GM18870 (cell line): Measurements from ENCODE around the gene SEMA6A.
A peak's percentile ranks its signal among the peaks of the same experiment; 100 is the strongest.
"Not testable (repeated sequence)": the region's sequence is repeated elsewhere in the genome, so short reads cannot be mapped to it uniquely, and the experiment has no call there.

Experiments
- ATAC-seq: cut with Tn5 transposase; IDR thresholded peaks from one replicate; pipeline ENCODE4 v1.9.1; 2021; ENCODE audit warnings: moderate library complexity; ENCODE audit not compliant: unreplicated experiment

The SEMA6A gene

DNA sequence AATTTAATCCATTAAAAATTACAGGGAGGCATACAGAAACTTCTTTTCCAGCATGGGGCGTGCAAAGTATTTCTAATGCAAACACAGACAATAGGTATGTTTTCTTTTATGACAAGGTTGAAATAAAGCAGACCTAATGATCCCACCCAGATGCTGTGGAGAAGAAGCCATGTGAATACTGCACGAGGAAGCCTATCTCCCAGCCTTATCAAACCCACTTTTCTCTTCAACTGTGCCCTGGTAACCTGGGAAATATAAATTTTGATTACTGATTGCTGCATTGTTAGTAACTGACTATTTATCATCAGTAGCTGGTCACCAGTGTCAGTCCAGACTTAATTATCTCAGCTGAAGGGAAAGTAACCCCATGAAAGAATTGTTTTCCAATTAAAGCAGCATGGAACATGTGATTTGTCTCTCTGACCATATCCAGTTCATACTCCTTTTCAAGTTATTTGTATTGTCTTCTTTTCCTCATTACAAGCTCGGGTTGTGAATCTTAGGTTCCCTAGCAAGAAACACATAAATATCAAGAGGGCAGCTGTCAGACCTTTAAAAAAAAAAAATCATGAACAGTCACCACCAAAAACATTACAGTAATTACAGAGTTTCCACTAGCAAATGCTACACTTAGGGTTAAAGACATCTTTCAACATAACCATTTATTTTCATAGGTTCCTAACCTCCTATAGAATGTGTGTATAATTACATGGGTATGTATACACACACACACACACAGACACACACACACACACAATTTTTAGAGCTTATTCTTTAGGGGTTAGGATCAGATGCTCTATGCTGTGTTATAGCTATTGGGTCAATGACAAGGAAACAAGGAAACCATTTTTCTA lies 50.3 kb downstream of the SEMA6A start:
- no peak for ATAC-seq

DNA sequence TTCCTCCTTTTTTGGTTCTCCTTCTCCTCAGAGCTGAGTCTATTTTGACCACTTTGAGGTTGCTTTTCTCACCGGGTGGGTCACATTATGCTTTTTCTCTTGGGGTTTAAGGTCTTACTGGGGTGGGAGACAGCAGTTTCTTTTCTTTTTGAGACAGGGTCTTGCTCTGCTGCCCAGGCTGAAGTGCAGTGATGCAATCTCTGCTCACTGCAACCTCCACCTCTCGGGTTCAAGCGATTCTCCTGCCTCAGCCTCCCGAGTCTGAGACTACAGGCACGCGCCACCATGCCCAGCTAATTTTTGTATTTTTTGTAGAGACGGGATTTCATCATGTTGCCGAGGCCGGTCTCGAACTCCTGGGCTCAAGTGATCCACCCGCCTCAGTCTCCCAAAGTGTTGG lies 51.4 kb downstream of the SEMA6A start:
- ATAC-seq = not testable (repeated sequence)

- no peak for ATAC-seq
Observed at GRCh38 chr5:116522356-116523136, 52.1 kb downstream of the SEMA6A start.

DNA sequence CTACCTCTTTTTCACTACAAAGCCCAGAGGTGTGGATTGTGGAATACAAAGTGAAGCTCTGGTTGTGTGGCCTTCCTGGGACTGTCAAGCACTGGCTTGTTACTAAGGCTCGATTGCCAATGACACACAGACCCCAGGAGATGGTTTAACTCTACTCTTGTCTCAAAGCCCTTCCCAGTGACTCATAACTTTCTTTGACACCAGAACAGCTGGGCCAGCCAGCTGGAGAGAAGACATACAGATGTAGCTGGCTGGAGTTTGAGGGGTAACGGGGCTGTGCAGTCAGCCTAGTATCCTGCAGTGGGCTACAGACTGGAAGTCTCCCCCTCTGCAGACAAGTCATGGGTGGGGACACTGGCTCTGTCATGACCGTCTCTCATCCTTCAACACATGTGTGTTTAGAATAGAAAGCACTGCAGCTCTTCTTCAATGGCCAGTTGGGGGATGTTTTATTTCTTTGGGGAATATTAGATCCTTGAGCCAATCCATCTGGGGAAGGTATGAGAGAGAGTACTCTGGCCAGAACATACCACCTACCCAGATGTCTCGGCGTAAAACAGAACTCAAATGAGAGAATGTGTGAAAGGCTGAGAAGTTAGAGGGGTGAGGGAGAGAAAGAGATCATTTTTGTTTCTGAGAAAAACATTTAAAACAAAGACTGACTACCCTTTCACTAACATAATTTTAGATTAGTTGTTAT lies 53.3 kb downstream of the SEMA6A start:
- peak; percentile 61 for ATAC-seq

DNA sequence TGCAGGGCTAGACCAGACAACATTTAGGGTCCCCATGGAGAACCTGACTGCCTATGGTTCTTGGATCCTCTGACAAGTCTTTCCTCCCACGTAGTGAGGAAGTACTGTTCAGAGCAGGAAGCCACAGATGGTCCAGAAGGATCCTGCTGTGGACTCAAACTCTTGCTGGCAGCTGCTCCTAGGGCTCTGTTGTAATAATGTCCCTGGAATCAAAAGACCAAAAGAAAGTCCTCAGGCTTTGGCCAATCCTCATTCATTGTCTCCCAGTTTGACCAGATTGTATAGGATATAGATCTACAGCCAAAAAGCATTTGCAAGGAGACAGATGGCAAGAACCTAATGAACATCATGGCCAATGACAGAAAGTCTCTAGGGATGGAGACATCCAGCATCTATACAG lies 53.9 kb downstream of the SEMA6A start:
- no peak for ATAC-seq

GRCh38 chr5:116518423-116518822 lies 56.2 kb downstream of the SEMA6A start:
- no peak for ATAC-seq

DNA sequence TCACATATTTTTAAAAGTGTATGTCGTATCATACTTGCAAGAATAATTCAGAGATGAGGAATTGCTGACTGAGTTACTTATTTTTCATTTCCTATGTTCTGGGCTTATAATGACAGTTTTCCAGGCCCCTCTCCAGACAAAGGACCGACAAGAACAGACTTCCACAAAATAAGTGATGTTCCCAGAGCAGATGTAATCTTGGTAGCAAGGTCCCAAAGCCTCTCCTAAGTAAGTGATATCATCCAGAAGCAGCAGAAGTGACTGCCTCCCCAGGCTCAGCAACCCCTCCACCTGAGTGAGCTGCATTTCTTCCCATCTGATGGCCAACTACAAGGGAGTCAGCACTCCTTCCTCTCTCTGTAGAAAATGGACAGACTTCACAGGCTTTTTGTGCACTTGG lies 57.1 kb downstream of the SEMA6A start:
- ATAC-seq = no peak

- ATAC-seq = no peak
Observed at GRCh38 chr5:116516021-116516420, 58.6 kb downstream of the SEMA6A start.

DNA sequence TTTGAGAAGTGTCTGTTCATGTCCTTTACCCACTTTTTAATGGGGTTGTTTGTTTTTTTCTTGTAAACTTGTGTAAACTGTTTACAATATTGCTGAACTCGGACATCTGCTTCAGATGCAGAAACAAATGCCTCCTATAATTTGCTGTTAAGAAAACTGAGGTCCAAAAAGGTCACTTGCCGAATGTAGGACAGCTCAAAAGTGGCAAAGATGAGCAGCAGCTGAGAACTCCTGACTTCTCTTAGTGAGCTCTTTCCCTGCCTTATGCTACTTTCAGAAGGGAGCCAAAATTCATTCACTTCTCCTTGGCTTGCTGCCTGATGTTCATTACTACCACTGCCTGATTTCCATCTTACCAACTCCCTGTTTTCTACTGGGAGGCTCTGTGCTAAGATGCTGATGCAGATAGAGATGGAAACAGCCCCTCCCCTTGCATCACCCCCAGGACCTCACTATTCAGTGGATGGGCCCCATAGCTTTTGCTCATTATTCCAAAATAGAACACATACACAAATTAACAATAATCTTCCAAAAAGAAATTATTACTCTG lies 60.1 kb downstream of the SEMA6A start:
- no peak for ATAC-seq

DNA sequence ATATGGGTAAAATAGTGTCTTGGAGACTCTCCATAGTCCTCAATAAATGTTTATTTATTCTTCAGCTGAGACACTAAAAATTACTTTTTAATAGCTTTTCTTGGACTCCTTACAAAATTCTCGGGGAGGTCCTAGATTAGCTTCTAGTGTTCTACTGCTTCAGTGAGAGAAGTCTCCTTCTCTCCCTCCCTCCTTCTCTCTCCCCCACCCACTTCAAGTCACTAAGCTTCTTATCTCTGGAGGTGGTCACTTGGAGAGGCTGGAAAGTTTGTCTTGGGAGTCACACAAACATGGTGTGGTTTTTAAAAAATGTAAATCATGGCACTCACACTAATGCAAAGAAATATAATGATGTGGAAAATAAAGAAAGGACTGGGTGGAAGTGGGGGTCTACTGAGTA lies 64.1 kb downstream of the SEMA6A start:
- no peak for ATAC-seq

DNA sequence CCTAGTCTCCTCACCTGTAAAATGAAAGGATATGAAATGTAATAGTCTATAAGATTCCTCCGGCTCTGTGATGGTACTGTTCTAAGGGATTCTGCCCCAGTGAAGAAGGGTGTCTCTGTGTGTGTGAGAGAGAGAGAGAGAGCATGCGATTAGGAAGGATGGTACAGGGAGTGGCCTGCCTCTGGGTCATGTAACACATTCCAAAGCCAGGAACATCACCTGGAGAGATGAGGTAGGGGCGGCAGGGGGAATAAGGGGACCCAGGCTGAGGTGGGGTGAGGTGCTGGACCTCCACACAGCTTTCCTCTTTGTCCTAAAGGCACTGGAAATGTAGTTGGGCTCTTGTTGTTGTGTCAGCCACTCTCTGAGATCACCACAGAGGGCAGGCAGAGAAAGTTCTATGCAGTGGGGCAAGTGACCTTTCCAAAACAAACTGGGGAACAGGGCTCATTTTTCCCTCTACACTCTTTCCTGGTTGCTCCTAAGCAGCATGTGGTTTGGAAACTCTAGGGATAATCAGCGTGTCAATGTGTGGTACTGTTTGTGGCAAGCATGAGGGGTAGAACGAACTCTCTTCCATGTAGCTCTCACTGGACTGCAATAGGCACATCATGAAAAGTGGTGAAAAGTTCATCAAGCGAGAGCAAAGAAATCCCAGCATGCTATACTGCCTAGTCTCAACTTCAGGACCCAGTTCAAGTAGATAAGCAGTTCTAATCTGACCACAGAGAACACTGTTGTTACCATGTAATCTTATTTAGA lies 65.0 kb downstream of the SEMA6A start:
- no peak for ATAC-seq

DNA sequence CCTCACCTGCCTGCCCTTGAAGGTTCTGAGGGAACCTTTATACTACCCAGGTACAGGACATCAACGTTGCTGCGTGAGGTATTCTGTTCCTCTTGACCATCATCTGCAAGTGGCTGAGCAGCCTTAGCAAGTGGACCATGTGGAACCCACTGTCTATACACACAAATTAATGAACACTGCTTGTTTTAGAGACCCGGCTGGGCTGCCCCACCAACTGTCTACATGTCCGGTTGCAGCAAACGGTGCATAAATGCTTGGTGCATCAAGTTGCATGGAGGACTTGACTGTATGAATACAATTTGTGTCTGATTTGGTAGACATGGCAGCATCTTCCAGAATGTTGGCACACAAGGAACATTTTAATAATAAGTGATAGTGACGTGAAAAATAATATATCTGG lies 65.8 kb downstream of the SEMA6A start:
- no peak for ATAC-seq

- ATAC-seq = no peak
Observed at GRCh38 chr5:116507941-116508655, 66.5 kb downstream of the SEMA6A start.

DNA sequence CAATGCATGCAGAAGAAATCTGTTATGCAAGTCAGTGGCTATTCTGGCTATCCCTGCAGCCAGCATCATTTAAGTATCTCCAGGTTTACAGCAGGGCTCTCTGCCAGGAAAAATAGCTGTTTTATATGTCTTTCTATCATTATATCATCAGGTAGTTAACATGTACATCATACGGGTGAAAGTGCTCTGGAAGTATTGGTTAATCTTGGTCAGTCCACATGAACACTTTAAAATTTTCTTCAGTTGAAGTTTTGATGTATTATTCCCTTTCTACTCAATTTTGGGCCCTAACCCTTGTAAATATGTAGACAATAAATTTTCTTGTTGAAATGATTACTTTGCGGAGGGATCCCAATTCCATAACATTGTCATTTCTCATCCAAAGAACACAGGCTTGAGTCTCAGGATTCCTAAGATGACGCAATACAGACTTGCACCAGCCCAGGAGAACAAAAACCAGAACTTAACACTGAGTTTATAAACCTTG lies 67.5 kb downstream of the SEMA6A start:
- no peak for ATAC-seq

DNA sequence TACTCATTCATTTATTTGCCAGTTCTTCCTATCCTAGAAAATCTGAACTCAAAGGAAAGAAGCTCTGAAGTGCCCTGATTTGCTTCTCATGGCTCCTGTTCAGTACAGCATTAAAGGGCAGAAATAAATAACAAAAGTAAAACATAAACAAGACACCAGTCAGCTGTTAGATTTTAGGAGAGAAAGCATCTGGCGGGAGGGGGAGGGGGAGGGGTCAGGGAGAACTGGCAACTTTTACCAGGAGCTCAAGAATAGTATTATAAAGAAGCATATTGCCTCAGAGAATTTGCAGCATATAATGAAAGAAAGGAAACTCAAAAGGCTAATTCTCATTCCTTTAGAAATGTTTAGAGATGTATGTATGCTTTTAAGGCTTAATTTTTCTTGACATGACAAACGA lies 68.1 kb downstream of the SEMA6A start:
- no peak for ATAC-seq

DNA sequence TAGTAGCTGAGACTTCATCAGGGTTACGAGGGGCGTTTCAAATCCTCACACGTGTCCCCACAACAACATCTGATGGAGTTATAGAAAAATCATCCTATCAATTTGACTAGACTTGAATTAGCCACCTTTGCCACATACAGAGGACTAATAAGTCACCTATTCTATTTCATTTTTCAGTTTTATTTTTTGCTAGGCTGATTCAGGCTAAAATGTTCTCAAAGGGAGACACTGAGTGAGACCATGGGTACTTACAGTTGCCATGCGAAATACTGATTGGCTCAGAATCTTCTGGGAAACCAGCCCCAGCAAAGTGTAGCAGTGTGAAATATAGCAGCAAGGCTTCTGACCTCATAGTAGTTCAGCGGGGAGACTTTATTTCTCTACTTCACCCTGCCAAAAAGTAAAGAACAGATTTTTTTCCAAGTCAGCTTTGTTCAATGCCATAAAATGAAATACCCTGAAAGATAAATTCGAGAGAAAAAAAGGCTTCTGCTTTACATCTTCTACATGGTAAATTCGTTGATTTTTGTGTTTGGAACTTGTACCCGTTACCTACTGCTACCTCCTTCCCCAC lies 69.9 kb downstream of the SEMA6A start:
- no peak for ATAC-seq

DNA sequence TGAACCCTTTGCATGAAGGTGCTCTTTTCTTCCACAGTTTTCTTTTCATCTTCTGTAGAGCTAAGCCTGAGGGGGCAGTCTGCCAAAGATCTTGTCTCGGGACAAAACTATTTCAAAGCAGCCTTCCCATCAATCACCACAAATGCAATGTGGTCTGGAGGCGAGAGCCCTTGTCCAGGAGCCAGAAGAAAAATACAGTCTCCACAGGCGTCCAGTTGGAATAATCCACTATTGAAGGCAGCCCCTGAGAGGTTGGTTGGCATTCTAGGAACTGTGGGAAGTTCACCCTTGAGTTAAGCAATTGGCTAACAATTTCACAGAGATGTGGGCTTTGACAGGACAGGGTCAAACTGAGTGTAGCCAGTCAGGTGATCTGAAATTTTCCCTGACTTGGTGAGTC lies 72.0 kb downstream of the SEMA6A start:
- ATAC-seq = no peak

DNA sequence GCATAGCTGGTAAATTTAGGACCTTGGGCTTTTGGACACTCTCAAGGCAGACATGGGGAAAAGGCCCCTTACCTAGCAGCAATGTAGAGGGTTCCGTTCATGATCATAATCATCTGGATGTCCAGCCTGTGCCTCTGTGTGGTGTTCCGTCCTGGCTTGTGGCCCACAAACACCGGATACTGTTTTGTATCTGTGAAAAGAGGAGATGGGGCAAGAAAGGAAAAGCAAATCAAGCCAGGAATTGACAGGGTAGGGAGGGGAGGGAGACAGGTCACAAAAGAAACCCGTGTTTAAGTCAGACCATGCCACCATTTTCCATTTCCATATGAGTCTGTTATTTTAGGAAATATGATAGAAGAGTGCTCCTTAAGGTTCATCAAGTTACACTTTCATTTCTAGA lies 72.5 kb downstream of the SEMA6A start:
- no peak for ATAC-seq

DNA sequence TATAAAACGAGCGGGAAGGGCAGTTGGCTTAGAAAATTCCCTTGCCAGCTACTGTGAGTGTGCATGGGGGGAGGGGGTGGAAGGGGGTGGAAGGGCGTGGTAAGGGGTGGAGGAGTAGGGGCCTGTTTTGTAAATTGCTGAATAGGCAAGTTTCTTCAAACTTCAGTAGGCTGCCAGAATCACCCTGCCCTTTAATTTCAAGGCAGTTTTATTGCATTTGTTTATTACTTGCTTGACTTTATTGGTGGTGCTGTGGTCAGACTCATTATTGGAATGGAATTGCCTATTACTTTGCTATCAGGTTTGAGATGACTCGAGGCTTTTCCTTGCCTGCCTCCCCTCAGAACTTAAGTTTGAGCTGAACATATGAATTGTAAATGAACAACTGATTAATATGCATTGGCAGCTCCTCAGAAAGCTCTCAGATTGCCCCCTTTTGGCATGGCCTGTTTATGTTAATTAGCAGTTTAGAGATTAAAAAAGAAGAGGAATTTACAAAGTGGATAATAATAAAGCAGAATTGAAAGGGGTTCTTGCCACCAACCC lies 76.0 kb downstream of the SEMA6A start:
- ATAC-seq = no peak
